NCI-H2227 (cell line): ENCODE measurements around the gene RNU7-1.
A peak's percentile ranks its signal among the peaks of the same experiment; 100 is the strongest.

ENCODE experiments used
- DNase-seq: peaks from one replicate; lab custom pipeline; 2025; ENCODE audit not compliant: unreplicated experiment; lab: John Stamatoyannopoulos, UW

The RNU7-1 gene

DNA sequence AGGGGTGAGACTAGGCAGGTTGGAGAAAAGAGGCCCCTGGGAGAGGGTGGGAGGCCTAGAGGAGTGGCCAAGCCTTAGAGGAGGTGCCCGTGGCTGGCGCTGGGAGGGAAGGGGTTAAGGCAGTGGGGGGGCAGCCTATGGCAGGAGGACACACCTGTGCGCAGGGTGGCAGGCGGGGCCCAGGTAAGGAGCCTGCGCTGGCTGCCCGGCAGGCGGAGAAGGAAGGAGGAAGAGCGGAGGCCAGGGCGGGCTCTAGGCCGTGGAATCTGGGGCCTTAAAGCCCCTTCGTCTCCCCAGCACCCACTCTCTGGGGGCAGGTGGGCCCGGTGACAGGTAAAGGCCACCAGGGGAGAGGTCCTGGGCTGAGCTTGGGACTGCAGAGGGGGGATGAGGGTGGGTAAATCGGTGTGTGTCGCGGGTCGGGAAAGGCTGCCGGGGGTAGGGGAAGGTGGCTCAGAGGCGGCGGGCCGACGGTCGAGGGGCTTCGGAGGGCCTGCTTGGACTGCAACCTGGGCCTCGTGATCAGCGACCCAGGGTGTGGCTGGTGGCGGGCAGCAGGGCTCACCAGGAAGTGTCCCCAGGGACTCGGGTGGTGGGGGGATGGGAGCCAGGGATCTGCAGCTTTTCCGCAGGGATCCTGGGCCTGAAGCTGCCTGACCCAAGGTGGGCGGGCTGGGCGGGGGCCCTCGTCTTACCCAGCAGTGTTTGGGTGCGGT, 19.6 kb downstream of the RNU7-1 start:
- no peak for DNase-seq

DNA sequence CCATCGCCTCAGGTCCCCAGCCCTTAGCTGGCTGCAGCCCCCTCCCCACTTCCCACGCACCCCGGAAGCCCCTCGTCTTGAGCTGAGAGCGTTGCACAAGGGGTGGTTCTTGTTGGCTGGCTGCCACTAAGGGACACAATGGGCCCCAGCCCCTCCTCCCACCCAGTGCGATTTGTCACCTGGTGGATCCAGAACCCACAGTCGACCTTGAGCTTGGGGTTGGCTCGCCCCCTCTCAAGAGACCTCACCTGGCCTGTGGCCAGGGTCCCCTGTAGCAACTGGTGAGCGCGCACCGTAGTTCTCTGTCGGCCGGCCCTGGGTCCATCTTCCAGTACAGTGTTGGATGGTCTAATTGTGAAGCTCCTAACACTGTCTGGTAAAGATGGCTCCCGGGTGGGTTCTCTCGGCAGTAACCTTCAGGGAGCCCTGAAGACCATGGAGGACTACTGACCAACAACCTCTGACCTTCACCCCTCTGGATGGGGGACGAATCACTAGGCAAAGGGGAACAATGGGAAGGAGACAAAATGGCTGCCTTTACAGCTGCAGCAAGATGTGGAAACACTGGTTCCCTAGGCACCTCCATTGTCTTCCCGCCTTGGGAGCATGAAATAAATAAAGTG, 20.3 kb downstream of the RNU7-1 start:
- no peak for DNase-seq

DNA sequence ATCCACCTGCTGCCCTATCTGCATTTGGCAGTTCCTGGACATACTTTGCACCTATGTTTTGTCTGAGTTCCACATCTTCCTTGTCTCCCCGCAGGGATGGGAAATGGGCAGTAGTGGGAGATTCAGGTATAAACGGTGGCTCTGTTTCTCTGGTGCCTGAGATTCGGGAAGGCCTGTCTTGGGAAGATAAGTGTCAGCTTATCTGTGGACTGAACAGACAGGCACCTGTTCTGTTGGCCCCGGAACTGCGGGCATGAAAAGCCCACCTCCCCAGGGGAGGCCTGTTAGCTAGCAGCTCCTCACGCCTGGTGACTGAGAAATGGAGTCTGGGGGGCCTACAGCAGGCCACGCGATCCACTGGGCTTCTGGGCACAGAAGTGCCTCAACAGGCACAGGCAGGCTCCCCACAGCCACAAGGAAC, 21.0 kb downstream of the RNU7-1 start:
- no peak for DNase-seq

DNA sequence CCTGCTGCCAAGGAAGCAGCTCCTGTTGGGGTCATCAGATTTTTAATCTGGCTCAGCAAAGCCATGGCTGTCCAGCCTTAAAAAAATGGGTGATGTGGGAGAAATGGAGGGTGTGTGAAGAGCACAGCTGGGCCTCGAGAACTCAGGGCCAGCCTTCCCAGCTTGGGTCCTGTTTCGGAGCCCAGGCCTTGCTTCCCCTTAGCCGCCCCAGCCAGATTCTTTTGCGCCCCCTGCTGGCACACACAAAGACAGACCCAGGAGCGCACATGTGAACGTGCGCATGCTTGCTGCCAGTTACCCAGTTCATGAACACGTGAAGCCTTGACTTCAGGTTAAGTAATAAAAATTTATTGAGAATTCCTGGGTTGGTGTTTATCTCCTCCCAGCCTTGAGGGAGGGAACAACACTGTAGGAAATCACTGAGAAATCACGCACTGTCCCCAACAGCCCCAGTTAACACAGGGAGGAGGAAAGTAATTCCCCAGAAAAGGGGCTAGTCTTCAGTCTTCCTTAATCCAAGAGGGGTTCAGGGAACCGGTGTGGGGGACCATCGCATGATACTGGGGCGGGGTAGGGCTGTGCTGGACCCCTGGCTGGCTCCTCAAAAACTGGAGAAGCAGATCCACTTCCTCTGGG, 21.5 kb downstream of the RNU7-1 start:
- peak; percentile 83 for DNase-seq

DNA sequence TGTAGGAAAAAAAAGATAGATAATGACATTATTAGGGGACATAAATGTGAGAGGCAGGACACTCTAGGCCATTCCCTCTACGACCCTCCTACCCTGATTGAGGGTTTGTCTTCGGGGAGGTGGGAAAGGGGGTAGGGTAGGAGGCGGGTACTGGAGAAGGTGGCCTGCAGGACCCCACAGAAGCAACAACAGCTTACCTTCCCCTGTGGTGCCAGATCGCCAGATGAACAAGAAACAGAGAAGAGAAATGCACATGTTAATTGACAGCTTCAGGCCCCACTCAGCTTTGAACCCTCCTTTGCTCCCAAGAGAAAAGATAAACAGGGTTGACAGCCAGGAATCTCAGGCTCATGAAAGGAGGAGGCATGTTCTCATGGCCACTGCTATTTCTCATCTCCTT, 22.1 kb downstream of the RNU7-1 start:
- DNase-seq = no peak

DNA sequence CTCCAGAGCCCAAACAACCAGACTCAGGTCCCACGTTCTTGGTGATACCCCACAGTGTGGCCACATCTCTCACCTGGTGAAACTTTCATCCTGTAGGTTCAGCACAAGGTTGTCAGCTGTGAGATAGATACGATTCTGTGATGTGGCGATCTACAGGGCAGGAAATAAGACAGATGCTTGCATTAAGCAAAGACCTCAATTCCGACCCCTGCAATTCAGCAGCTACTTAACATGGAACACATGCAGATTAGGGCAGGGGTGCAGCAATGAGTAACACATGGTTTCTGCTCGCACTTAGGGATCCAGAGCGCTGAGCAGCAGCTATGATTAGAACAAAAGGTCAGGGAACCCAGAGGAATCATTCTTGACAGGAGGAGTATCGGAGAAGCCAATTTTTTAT, 22.7 kb downstream of the RNU7-1 start:
- DNase-seq = no peak

DNA sequence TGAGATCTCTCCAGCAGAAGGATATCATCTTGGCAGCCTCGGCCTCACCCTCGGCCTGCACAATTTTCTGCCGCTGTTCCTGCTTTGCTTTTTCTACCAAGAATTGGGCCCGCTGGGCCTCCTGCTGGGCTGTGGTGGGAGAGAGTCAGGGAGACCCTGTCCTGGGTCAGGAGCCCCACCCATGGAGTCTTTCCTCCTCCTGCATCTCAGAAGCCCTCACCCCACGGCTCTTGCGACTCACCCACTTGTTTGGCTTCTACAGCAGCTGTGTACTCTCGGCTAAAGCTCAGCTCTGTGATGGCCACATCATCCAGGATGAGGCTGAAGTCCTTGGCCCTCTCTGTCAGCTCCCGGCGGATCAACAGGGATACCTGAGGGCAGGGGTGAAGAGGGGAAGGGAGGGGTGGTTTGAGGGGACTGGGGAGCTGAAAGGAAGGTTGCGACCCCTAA, 24.1 kb downstream of the RNU7-1 start:
- no peak for DNase-seq

DNA sequence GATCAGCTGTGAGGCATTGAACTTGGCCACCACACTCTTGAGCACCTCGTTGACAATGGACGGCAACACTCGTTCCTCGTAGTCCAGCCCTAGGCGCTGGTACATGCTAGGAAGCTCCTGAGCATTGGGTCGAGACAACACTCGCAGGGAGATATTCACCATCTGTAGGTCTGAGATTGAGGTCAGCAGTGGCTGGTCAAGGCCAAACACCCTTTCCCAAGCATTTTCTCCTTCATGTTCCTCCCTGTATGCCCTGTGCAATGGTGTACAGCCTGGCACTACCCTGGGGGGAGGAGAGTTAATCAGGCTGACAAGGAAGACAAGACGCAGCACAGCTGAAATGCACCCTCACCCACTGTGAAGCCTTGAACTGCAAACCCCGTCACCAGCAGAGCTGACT, 24.8 kb downstream of the RNU7-1 start:
- no peak for DNase-seq

DNA sequence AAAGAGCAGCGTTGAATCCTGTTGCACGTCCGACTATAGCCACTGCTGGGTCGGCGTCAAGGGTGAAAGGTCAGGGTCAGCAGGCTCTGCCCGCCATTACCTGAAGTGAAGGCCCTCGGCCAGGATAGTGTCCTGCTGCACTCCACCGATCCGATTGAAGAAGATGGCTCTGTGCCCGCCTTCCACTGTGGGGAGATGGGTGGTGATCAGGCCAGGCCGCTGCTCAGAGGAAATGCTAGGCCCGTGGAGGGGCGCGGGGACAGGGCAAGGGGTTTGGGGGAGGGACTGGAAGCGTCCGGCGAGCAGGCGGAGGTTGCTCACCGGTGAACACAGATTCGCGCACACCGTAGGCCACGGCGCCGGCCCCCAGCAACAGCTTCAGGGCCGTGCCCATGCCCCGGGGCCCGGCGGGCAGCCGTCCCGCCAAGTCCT, 26.5 kb downstream of the RNU7-1 start:
- no peak for DNase-seq

DNA sequence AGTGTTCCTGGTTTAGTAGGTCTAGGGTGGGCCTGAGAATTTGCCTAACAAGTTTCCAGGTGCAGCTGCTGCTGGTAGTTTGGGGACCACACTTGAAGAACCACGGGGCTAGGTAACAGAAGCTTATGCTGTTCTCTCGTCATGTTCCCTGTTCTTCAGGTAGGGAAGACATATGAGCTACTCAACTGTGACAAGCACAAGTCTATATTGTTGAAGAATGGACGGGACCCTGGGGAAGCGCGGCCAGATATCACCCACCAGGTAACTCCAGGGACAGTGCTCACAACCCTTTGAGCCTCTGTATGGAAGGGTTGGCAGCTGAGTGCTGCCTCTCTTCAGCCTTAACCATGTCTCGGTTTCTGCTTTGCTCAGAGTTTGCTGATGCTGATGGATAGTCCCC, 30.6 kb downstream of the RNU7-1 start:
- DNase-seq = no peak

DNA sequence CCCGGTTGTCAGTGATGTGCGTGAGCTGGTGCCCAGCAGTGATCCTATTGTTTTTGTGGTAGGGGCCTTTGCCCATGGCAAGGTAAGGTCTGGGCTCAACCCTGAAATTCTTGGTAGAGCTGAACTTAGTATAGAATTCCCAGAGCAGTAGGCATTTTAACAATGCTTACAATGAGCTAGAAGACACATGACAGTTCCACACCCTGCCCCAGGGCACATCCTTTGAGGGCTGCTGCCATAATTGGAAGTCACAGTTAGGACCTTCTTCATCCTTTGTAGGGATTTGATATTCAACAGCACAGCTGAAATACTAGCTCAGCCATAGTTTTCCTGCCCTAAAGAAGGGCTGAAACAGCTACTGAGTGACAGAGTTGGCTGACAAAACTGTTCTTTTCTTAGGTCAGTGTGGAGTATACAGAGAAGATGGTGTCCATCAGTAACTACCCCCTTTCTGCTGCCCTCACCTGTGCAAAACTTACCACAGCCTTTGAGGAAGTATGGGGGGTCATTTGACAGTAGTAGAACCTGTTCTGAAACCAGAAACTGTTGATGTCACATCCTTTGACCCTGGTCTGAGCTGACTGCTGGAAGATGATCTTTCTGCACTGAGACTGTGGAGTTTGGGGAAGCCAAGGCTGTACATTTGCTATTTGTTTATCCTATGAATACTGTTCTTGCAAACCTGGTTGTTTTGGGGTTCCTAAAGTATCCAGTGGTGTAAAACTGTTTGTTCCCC, 31.8 kb downstream of the RNU7-1 start:
- no peak for DNase-seq

DNA sequence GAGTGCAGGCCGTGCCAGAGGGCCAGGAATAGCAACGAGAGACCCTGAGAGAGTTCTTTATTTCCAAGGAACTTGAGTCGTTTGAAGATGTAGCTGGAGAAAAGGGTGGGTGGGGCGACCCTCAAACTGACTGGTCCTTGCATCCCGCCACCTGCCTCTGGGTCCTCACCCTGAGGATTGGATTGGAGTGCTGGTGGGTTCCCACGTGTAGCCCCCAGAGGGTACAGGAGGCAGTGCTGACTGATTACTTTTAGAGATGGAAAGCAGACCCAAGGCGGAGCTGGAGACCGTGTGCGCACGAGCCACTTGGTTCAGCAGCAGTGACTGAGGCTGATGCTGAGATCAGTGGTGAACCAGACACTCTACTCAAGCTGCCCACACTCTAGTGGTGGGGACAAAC, 34.0 kb downstream of the RNU7-1 start:
- DNase-seq = no peak

DNA sequence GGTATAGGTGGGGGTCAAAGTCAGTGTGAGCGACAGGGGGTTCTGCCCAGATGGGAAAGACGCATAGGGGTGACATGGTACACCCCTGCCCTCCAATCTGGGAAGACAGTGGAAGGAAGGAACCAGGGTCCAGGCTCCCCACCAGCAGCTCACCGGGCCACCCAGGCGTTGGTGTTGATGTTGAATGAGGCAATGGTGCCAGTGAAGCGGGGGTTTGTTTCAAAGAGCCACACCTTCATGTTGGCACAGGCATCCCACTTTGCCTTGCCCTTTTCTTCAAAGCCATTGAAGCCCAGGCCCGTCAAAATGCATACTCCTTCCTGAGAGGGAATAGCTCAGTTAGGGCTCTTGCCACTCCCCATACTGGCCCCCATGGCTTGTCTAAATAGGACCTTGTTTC, 34.6 kb downstream of the RNU7-1 start:
- no peak for DNase-seq

DNA sequence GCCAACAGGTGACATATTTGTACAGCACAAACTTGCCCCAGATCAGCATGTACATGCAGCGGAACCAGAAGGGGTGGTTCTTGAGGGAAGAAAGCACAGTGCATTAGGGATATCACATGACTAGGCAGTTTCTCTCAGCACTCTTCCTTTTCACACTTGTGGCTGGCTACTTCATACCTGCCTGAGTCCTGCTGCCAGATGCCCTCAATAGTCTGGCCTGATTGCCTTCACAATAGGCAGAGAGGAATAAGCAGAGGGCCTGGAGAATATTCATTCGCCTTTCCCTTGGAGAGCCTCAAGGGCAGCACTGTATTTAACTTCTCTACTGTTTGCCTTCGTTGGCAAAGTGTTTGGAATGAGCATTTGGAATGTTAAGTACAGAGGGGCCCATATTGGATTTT, 35.0 kb downstream of the RNU7-1 start:
- no peak for DNase-seq

DNA sequence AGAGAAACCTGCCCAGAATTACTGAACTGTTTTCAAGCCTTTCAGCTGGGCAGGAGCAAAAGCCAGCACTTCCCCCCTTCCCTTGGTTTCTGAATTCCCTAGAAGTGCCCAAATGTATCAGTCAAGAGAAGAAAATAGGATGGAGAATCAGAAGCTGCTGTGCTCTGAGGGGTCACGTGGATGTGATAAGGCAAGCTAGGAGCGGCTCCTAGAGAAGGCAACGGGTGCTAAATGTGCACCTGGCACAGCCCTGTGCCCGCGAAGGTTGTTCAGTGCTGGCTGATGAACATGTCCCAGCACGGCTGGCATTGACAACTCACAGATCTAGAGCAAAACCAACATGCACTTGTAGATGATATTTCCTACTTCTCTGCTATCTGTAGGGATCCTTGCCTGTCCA, 35.4 kb downstream of the RNU7-1 start:
- DNase-seq = no peak

DNA sequence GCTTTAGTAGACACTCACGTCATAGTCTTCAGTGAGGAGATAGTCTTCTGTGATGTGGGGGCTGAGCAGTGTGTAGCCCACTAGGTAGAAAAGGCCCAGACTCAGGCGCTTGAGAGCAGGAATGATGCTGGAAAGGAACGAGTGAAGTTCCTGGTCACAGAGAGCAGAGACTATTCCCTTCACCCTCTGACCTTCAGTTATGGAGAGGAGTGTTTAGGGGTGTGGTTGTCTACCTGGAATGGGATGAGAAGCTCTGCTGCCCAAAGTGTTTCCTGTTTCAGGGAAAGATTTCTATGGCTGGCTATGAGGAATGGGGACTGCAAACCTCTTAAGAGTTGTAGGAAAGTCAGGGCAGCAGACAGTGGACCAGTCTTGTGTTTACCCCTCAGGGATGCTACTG, 35.8 kb downstream of the RNU7-1 start:
- no peak for DNase-seq

DNA sequence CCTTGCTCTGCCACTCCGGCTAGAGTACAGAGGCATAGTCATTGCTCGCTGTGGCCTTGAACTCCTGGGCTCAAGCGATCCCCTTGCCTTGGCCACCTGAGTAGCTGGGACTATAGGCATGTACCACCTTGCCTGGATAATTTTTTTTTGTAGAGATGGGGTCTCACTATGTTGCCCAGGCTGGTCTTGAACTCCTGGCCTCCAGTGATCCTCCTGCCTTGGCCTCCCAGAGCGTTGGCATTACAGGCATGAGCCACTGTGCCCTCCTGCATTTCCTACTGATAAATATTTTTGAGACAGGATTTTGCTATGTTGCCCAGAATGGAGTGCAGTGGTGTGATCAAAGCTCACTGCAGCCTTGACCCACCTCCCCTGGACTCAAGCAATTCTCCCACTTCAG, 36.5 kb downstream of the RNU7-1 start:
- DNase-seq = no peak

DNA sequence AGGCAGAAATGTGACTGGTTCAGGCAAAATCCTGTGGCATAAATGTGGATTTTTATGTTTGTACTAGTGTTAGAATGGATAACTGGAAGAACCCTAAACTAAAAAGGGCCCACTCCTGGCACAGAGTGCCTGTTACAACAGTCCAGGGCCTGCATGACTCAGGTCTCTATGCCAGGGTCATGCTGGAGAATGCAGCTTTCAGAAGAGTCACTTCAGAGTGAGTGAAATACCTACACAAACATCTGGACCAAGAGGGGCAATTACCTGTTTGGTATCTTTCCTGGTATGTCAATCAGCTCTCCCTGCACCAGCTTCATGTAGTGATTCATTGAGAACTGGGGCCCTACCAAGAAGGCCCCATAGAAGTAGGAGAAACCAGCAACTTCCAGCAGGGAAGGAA, 37.1 kb downstream of the RNU7-1 start:
- no peak for DNase-seq

DNA sequence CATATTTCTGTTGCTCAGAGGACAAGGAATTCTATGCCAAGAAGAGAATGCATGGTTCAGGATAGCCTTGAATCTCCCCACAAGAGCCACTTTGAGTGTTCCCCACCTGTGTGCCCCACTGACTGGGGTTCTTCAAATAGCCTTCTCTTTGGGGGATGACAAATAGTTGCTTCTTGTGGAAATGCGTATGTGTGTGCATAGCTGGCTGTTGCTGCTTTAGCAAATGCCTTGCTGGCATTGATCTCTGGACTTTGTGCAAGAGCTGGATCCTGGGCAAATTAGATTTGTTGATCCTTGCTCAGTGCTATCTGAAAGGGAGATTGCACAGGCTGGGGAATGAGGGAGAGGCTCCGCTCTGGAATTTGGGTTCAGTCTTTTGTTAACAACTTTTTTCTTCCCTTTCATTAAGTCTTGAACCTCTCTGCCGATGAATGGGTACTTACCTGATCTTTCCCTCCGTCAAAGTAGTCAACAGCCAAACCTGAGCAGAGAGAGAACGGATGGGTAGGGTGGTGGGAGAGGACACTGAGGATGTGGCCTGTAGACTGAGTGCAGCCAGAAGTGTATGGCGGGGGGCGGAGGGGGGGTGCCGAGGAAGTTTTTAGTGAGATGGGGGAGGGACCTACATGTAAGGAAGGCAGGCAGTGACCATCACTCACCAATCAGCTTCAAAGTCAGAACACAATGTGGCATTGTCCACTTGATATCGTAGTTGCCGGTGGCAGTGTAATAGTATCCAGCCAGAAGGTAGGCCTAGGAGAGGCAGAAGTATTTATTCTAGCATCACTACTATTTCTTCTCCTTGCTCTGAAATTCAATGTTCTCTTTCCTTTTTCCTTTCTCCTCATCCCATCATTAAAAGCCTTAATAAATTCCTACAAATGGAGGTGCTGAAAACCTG, 37.8 kb downstream of the RNU7-1 start:
- no peak for DNase-seq

DNA sequence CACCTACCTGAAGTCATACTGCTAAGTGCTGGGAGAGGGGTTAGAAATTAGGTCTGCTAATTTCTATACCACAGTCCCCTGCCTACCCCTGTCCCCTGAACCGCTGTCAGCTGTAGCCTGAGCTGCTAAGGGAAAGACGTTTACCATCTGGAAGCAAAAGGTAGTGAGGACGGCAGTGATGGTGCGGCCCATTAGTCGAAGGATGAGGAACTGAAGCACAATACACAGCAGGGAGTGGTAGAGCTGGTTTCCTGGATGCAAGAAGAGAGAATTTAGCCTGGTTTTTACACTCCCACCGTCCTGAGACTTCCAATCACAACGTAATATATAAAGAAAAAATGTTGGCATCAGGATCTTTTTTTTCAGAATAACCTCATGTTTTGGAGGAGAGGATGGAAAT, 38.9 kb downstream of the RNU7-1 start:
- DNase-seq = no peak
